GM23338 (cell line): ENCODE results near the gene SFT2D3. TPM values are rescaled to one million over a fixed set of nuclear protein-coding genes. Genes with fewer than 3 reads are reported as not detected.

Experiments used
- ATAC-seq: fragments of 200-7000 bp; cut with Tn5 transposase; 3 replicates; pipeline ENCODE4 v1.9.1; 2020
- DNase-seq: peaks from one replicate; pipeline ENCODE4 v3.0.0-alpha.2; 2015; ENCODE audit warnings: low spot score
- H2AFZ ChIP-seq: fragments of 200-600 bp; sonication (generic); 2 replicates; pipeline ENCODE4 v1.8.0; 2016; ENCODE audit warnings: antibody characterized with exemption, mild to moderate bottlenecking, moderate library complexity
- H3F3A ChIP-seq: fragments of 200-600 bp; sonication (generic); replicated peaks from 2 replicates; pipeline ENCODE4 v1.8.0; 2017; ENCODE audit warnings: antibody characterized with exemption, mixed run types, low read depth
- H3K27ac ChIP-seq: fragments of 200-600 bp; sonication (generic); 2 replicates; pipeline ENCODE4 v1.6.1; 2016; ENCODE audit warnings: low read depth
- H3K27me3 ChIP-seq: fragments of 200-600 bp; sonication (generic); 2 replicates; pipeline ENCODE4 v1.8.0; 2016; ENCODE audit warnings: mild to moderate bottlenecking, mixed run types, moderate library complexity; ENCODE audit not compliant: insufficient read depth
- H3K36me3 ChIP-seq: fragments of 200-600 bp; sonication (generic); 2 replicates; pipeline ENCODE4 v1.8.0; 2016; ENCODE audit warnings: mild to moderate bottlenecking; ENCODE audit not compliant: insufficient read depth
- H3K4me1 ChIP-seq: fragments of 200-600 bp; sonication (generic); 2 replicates; pipeline ENCODE4 v1.8.0; 2016; ENCODE audit warnings: mild to moderate bottlenecking, moderate library complexity; ENCODE audit not compliant: insufficient read depth
- H3K4me2 ChIP-seq: fragments of 200-600 bp; sonication (generic); 2 replicates; pipeline ENCODE4 v1.7.1; 2017; ENCODE audit warnings: mixed run types
- H3K4me3 ChIP-seq: fragments of 200-600 bp; sonication (generic); 2 replicates; pipeline ENCODE4 v1.6.1; 2016; ENCODE audit warnings: mixed run types
- H3K79me2 ChIP-seq: fragments of 200-600 bp; sonication (generic); replicated peaks from 2 replicates; pipeline ENCODE4 v1.8.0; 2017; ENCODE audit warnings: mild to moderate bottlenecking; ENCODE audit not compliant: insufficient read depth
- H3K9me2 ChIP-seq: fragments of 200-600 bp; sonication (generic); 2 replicates; pipeline ENCODE4 v1.8.0; 2017; ENCODE audit not compliant: insufficient read depth
- H4K20me1 ChIP-seq: fragments of 200-600 bp; sonication (generic); replicated peaks from 2 replicates; pipeline ENCODE4 v1.8.0; 2017; ENCODE audit warnings: mild to moderate bottlenecking; ENCODE audit not compliant: insufficient read depth
- H3K27ac Mint-ChIP-seq: 2 replicates; pipeline ENCODE4 v1.8.0; 2020; ENCODE audit warnings: inconsistent platforms, mild to moderate bottlenecking, moderate library complexity, mixed read lengths
- H3K27me3 Mint-ChIP-seq: 3 replicates; pipeline ENCODE4 v1.8.0; 2022; ENCODE audit warnings: low read depth, mild to moderate bottlenecking, moderate library complexity, mixed read lengths, inconsistent platforms; ENCODE audit not compliant: insufficient read depth, poor library complexity
- H3K36me3 Mint-ChIP-seq: 3 replicates; pipeline ENCODE4 v1.8.0; 2021; ENCODE audit warnings: low read depth, mild to moderate bottlenecking, inconsistent platforms, moderate library complexity, mixed read lengths
- H3K4me1 Mint-ChIP-seq: 3 replicates; pipeline ENCODE4 v1.8.0; 2020; ENCODE audit warnings: mild to moderate bottlenecking, inconsistent platforms, mixed read lengths
- H3K4me3 Mint-ChIP-seq: 3 replicates; pipeline ENCODE4 v1.8.0; 2021; ENCODE audit warnings: moderate library complexity, mild to moderate bottlenecking, inconsistent platforms, mixed read lengths
- H3K9me3 Mint-ChIP-seq: 3 replicates; pipeline ENCODE4 v1.8.0; 2020; ENCODE audit warnings: moderate library complexity, mild to moderate bottlenecking, inconsistent platforms, mixed read lengths
- CREB1 ChIP-seq: fragments of 250-450 bp; sonication (Bioruptor Pico); IDR thresholded peaks from 2 replicates; pipeline ENCODE4 v1.5.0; 2020; ENCODE audit warnings: low read depth, mild to moderate bottlenecking, moderate library complexity
- EZH2 ChIP-seq: fragments of 200-600 bp; sonication (generic); IDR thresholded peaks from one replicate; pipeline ENCODE4 v1.8.0; 2017; ENCODE audit warnings: antibody characterized with exemption, mild to moderate bottlenecking, low read depth; ENCODE audit not compliant: unreplicated experiment
- EZH2phosphoT487 ChIP-seq: fragments of 200-600 bp; sonication (generic); IDR thresholded peaks from one replicate; pipeline ENCODE4 v1.8.1; 2018; ENCODE audit warnings: antibody characterized with exemption; ENCODE audit not compliant: unreplicated experiment
- JUNB ChIP-seq: IDR thresholded peaks from one replicate; pipeline ENCODE4 v1.6.1; 2016; ENCODE audit warnings: antibody characterized with exemption; ENCODE audit not compliant: unreplicated experiment
- NANOG ChIP-seq: IDR thresholded peaks from 2 replicates; pipeline ENCODE4 v1.6.1; 2016; ENCODE audit warnings: antibody characterized with exemption, borderline replicate concordance
- POLR2AphosphoS5 ChIP-seq: IDR thresholded peaks from 2 replicates; pipeline ENCODE4 v1.6.1; 2016; ENCODE audit warnings: antibody characterized with exemption, low read depth
- REST ChIP-seq: IDR thresholded peaks from one replicate; pipeline ENCODE4 v1.6.1; 2018; ENCODE audit warnings: antibody characterized with exemption; ENCODE audit not compliant: unreplicated experiment
- STAT1 ChIP-seq: IDR thresholded peaks from one replicate; pipeline ENCODE4 v1.6.1; 2016; ENCODE audit warnings: antibody characterized with exemption; ENCODE audit not compliant: unreplicated experiment
- ZNF114 ChIP-seq: fragments of 250-450 bp; sonication (Bioruptor Pico); IDR thresholded peaks from 2 replicates; pipeline ENCODE4 v1.5.0; 2020; ENCODE audit warnings: mild to moderate bottlenecking, moderate library complexity
- ZNF331 ChIP-seq: fragments of 250-450 bp; sonication (Bioruptor Pico); IDR thresholded peaks from 2 replicates; pipeline ENCODE4 v1.5.0; 2020; ENCODE audit warnings: low read depth, mild to moderate bottlenecking, moderate library complexity
- ZNF462 ChIP-seq: fragments of 250-450 bp; sonication (Bioruptor Pico); IDR thresholded peaks from 2 replicates; pipeline ENCODE4 v1.5.0; 2020; ENCODE audit warnings: mild to moderate bottlenecking, moderate library complexity
- polyA plus RNA-seq: library from polyadenylated mRNA; unstranded; fragments of >200 nt; fragmentation: Nextera tagmentation; extraction: Ambion mirVana; gene quantifications from 2 replicates; pipeline ENCODE4 v1.2.1, GENCODE V29; 2016
- total RNA-seq: library from RNA; depleted of rRNA; stranded (reverse); fragments of >200 nt; shearing (Covaris generic); gene quantifications from 2 replicates; pipeline ENCODE4 v1.2.3, GENCODE V29; 2014
- TF ChIP-seq, protein P1 (sequence below), 2 experiments: fragments of 200-600 bp in 1 of 2; sonication (generic) in 1 of 2; conservative IDR thresholded peaks; 2 replicates each; pipeline versions ENCODE4 v1.5.1 to v1.6.1; 2016 to 2017; ENCODE audit warnings: antibody characterized with exemption in 2 of 2, low read depth in 2 of 2, mild to moderate bottlenecking in 2 of 2, moderate library complexity in 1 of 2
- TF ChIP-seq, protein P2 (sequence below): IDR thresholded peaks from 2 replicates; pipeline ENCODE4 v1.6.1; 2016; ENCODE audit warnings: antibody characterized with exemption

SFT2D3 gene
- total and polyA plus RNA-seq, 2 experiments from 2014 or later = 13.7 TPM; not detected in 1

DNA sequence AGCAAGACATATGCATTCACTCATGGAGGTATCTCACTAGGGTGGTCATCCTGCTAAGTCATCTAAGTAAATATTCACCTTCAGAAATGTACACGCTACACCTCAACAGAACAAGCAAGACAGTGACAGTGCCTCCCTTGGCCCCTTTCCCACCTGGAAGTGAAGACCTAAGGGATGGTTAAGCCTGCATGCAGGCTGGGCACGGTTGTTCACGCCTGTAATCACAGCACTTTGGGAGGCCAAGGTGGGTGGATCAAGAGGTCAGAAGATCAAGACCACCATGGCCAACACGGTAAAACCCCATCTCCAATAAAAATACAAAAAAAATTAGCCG lies 30.4 kb upstream of the SFT2D3 start:
- H4K20me1 ChIP-seq = no peaks in the 10 kb centered on the region
- 0 out of 2 replicates have a peak, but pooled peaks cover 4% of the 10 kb centered on the region for H3F3A ChIP-seq
- no peaks in the 10 kb centered on the region for H3K9me2 ChIP-seq
- no peaks in the 10 kb centered on the region for H3K79me2 ChIP-seq
- peaks cover 35% of the 10 kb centered on the region for H3K27me3 ChIP-seq
- no peak overlapping the region for H3K4me3 Mint-ChIP-seq
- H2AFZ ChIP-seq = no peak overlapping the region
- no peaks in the 10 kb centered on the region for H3K36me3 Mint-ChIP-seq
- no peak overlapping the region for H3K27ac Mint-ChIP-seq
- H3K4me3 ChIP-seq = no peak overlapping the region
- H3K36me3 ChIP-seq = no peaks in the 10 kb centered on the region
- no peak overlapping the region for H3K4me2 ChIP-seq
- no peak for DNase-seq
- H3K4me1 Mint-ChIP-seq = peaks cover 2% of the 10 kb centered on the region; the same call in 2 of the 3 replicates
- H3K27me3 Mint-ChIP-seq = peaks cover 24% of the 10 kb centered on the region
- H3K9me3 Mint-ChIP-seq = no peaks in the 10 kb centered on the region; the same call in 2 of the 3 replicates
- no peak for TF ChIP-seq POLR2AphosphoS5
- no peak for TF ChIP-seq CREB1
- TF ChIP-seq NANOG = no peak
- no peak for TF ChIP-seq STAT1
- no peak for TF ChIP-seq EZH2
- TF ChIP-seq JUNB = no peak
- TF ChIP-seq, protein P1, sequence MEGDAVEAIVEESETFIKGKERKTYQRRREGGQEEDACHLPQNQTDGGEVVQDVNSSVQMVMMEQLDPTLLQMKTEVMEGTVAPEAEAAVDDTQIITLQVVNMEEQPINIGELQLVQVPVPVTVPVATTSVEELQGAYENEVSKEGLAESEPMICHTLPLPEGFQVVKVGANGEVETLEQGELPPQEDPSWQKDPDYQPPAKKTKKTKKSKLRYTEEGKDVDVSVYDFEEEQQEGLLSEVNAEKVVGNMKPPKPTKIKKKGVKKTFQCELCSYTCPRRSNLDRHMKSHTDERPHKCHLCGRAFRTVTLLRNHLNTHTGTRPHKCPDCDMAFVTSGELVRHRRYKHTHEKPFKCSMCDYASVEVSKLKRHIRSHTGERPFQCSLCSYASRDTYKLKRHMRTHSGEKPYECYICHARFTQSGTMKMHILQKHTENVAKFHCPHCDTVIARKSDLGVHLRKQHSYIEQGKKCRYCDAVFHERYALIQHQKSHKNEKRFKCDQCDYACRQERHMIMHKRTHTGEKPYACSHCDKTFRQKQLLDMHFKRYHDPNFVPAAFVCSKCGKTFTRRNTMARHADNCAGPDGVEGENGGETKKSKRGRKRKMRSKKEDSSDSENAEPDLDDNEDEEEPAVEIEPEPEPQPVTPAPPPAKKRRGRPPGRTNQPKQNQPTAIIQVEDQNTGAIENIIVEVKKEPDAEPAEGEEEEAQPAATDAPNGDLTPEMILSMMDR (conservative IDR thresholded peaks at IDR 0.05; ENCODE audit: low read depth in 2 of 2) = no peak
- no peak for TF ChIP-seq EZH2phosphoT487
- no peak for TF ChIP-seq ZNF114 (CRISPR knock-in tag)
- no peak for TF ChIP-seq ZNF462 (CRISPR knock-in tag)
- TF ChIP-seq ZNF331 = no peak
- TF ChIP-seq REST = no peak
- TF ChIP-seq, protein P2, sequence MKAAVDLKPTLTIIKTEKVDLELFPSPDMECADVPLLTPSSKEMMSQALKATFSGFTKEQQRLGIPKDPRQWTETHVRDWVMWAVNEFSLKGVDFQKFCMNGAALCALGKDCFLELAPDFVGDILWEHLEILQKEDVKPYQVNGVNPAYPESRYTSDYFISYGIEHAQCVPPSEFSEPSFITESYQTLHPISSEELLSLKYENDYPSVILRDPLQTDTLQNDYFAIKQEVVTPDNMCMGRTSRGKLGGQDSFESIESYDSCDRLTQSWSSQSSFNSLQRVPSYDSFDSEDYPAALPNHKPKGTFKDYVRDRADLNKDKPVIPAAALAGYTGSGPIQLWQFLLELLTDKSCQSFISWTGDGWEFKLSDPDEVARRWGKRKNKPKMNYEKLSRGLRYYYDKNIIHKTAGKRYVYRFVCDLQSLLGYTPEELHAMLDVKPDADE = no peak
- H3K4me1 ChIP-seq = peaks cover 2% of the 10 kb centered on the region; the same call in 1 of the 2 replicates
- H3K27ac ChIP-seq = no peak overlapping the region
- ATAC-seq = no peak
